IMR-90 (cell line): ENCODE measurements around the gene DUSP22. TPM values are rescaled to one million over a fixed set of nuclear protein-coding genes. Genes with fewer than 3 reads are reported as not detected.

Experiments
- ATAC-seq: fragments of 200-7000 bp; cut with Tn5 transposase; 2 replicates; pipeline ENCODE4 v1.9.1; 2020; ENCODE audit warnings: low read depth, mild to moderate bottlenecking, moderate library complexity
- BruUV-seq: library from RNA; stranded (reverse); fragments of 400-500 nt; replicated peaks from 2 replicates; lab custom pipeline; 2021; lab: Mats Ljungman, UMichigan
- CTCF ChIA-PET: fragments of 300-600 bp; formaldehyde crosslinking; extraction: SDS; loops from one replicate; lab custom pipeline; 2021; ENCODE audit warnings: antibody characterized with exemption; lab: Yijun Ruan, JAX
- POLR2A ChIA-PET: fragments of 300-600 bp; sonication (Branson Sonifier 250); formaldehyde crosslinking; loops from one replicate; lab custom pipeline; 2022; ENCODE audit warnings: antibody characterized with exemption; ENCODE audit not compliant: unreplicated experiment; lab: Charles Lee
- DNase-seq: peaks from one replicate; pipeline ENCODE4 v3.0.0; 2013
- H2AFZ ChIP-seq: replicated peaks from 2 replicates; pipeline ENCODE3; 2013; ENCODE audit warnings: low read length, mild to moderate bottlenecking; ENCODE audit not compliant: poor library complexity
- H2AK5ac ChIP-seq: 2 replicates; pipeline ENCODE4 v1.6.1; 2013; ENCODE audit warnings: low read depth, low read length, inconsistent platforms
- H2AK9ac ChIP-seq: replicated peaks from 2 replicates; pipeline ENCODE3; 2013; ENCODE audit warnings: mild to moderate bottlenecking, low read depth, low read length, moderate library complexity; ENCODE audit not compliant: poor library complexity
- H2BK120ac ChIP-seq: 2 replicates; pipeline ENCODE4 v1.6.1; 2013; ENCODE audit warnings: low read depth, low read length, inconsistent platforms
- H2BK15ac ChIP-seq: 3 replicates; pipeline ENCODE4 v1.6.1; 2013; ENCODE audit warnings: low read depth, low read length, inconsistent platforms
- H2BK20ac ChIP-seq: 2 replicates; pipeline ENCODE4 v1.6.1; 2013; ENCODE audit warnings: low read depth, mild to moderate bottlenecking, inconsistent platforms, low read length, moderate library complexity
- H2BK5ac ChIP-seq: 2 replicates; pipeline ENCODE4 v1.6.1; 2013; ENCODE audit warnings: mild to moderate bottlenecking, low read depth, low read length, inconsistent platforms; ENCODE audit not compliant: poor library complexity, severe bottlenecking
- H3K14ac ChIP-seq: replicated peaks from 2 replicates; pipeline ENCODE4 v1.6.1; 2013; ENCODE audit warnings: low read depth, low read length, inconsistent platforms
- H3K18ac ChIP-seq: 2 replicates; pipeline ENCODE4 v1.6.1; 2013; ENCODE audit warnings: low read depth, low read length, control low read depth
- H3K23ac ChIP-seq: 2 replicates; pipeline ENCODE4 v1.6.1; 2013; ENCODE audit warnings: low read depth, low read length, inconsistent platforms
- H3K27ac ChIP-seq: 2 replicates; pipeline ENCODE4 v1.5.1; 2013; ENCODE audit warnings: mild to moderate bottlenecking, control low read depth, low read length; ENCODE audit not compliant: insufficient read depth
- H3K27me3 ChIP-seq: 2 replicates; pipeline ENCODE4 v1.6.1; 2013; ENCODE audit warnings: low read length; ENCODE audit not compliant: control insufficient read depth, insufficient read depth
- H3K36me3 ChIP-seq: 2 replicates; pipeline ENCODE4 v1.6.1; 2013; ENCODE audit warnings: low read length, mixed read lengths; ENCODE audit not compliant: control insufficient read depth, insufficient read depth
- H3K4ac ChIP-seq: 2 replicates; pipeline ENCODE4 v1.6.1; 2013; ENCODE audit warnings: low read depth, low read length, inconsistent platforms
- H3K4me1 ChIP-seq: 2 replicates; pipeline ENCODE4 v1.6.1; 2013; ENCODE audit warnings: low read length, mixed read lengths; ENCODE audit not compliant: control insufficient read depth, insufficient read depth
- H3K4me2 ChIP-seq: 2 replicates; pipeline ENCODE4 v1.6.1; 2013; ENCODE audit warnings: low read depth, mild to moderate bottlenecking, control low read depth, low read length, moderate library complexity
- H3K4me3 ChIP-seq: 2 replicates; pipeline ENCODE4 v1.5.1; 2013; ENCODE audit warnings: low read depth, mild to moderate bottlenecking, control low read depth, low read length, moderate library complexity; ENCODE audit not compliant: insufficient read depth
- H3K56ac ChIP-seq: 2 replicates; pipeline ENCODE4 v1.6.1; 2013; ENCODE audit warnings: low read length, inconsistent platforms; ENCODE audit not compliant: insufficient read depth; ENCODE audit errors: extremely low read depth
- H3K79me1 ChIP-seq, 2 experiments: 2 replicates each; pipeline ENCODE4 v1.6.1; 2013; ENCODE audit warnings: low read length in 2 of 2, inconsistent platforms in 1 of 2, low read depth in 1 of 2
- H3K9ac ChIP-seq: 2 replicates; pipeline ENCODE4 v1.6.1; 2013; ENCODE audit warnings: low read depth, low read length, control low read depth
- H3K9me1 ChIP-seq: 2 replicates; pipeline ENCODE4 v1.6.1; 2013; ENCODE audit warnings: low read length, inconsistent platforms; ENCODE audit not compliant: insufficient read depth
- H3K9me3 ChIP-seq: 2 replicates; pipeline ENCODE4 v1.6.1; 2013; ENCODE audit warnings: low read length; ENCODE audit not compliant: control insufficient read depth, insufficient read depth
- H4K20me1 ChIP-seq: 2 replicates; pipeline ENCODE4 v1.6.1; 2013; ENCODE audit warnings: low read length, inconsistent platforms; ENCODE audit not compliant: insufficient read depth
- H4K5ac ChIP-seq: 2 replicates; pipeline ENCODE4 v1.6.1; 2013; ENCODE audit warnings: mild to moderate bottlenecking, low read depth, low read length, control low read depth
- H4K8ac ChIP-seq, 2 experiments: 2 replicates each; pipeline ENCODE4 v1.6.1; 2013; ENCODE audit warnings: low read depth in 2 of 2, low read length in 2 of 2, control low read depth in 1 of 2, inconsistent platforms in 1 of 2
- H4K91ac ChIP-seq: 2 replicates; pipeline ENCODE4 v1.6.1; 2013; ENCODE audit warnings: low read depth, low read length, inconsistent platforms; ENCODE audit not compliant: insufficient read depth
- CHD1 ChIP-seq: IDR thresholded peaks from 2 replicates; pipeline ENCODE4 v1.6.1; 2012; ENCODE audit warnings: low read depth, low read length, improper control_type of control experiment
- CTCF ChIP-seq: conservative IDR thresholded peaks from 2 replicates; pipeline ENCODE4 v1.5.1; 2012; ENCODE audit warnings: mild to moderate bottlenecking, low read depth, low read length, improper control_type of control experiment
- ELK1 ChIP-seq: fragments of 150-350 bp; IDR thresholded peaks from 2 replicates; pipeline ENCODE4 v1.6.1; 2016; ENCODE audit warnings: low read depth, mild to moderate bottlenecking, low read length, moderate library complexity, borderline replicate concordance
- FOS ChIP-seq: fragments of 150-350 bp; IDR thresholded peaks from 2 replicates; pipeline ENCODE4 v1.6.1; 2016; ENCODE audit warnings: low read depth, low read length
- MAFK ChIP-seq: IDR thresholded peaks from 2 replicates; pipeline ENCODE4 v1.6.1; 2012; ENCODE audit warnings: low read depth, low read length, improper control_type of control experiment
- MAZ ChIP-seq: IDR thresholded peaks from 2 replicates; pipeline ENCODE4 v1.6.1; 2012; ENCODE audit warnings: low read depth, mild to moderate bottlenecking, low read length, improper control_type of control experiment, moderate library complexity, borderline replicate concordance
- MXI1 ChIP-seq: IDR thresholded peaks from 2 replicates; pipeline ENCODE4 v1.6.1; 2012; ENCODE audit warnings: low read depth, mild to moderate bottlenecking, low read length, moderate library complexity, borderline replicate concordance
- NFE2L2 ChIP-seq: fragments of 150-350 bp; IDR thresholded peaks from 2 replicates; pipeline ENCODE4 v1.6.1; 2016; ENCODE audit warnings: low read depth, mild to moderate bottlenecking, low read length
- POLR2A ChIP-seq: IDR thresholded peaks from 2 replicates; pipeline ENCODE4 v1.6.1; 2012; ENCODE audit warnings: mild to moderate bottlenecking, low read depth, low read length
- RAD21 ChIP-seq: IDR thresholded peaks from 2 replicates; pipeline ENCODE4 v1.6.1; 2012; ENCODE audit warnings: low read length, improper control_type of control experiment
- RCOR1 ChIP-seq: IDR thresholded peaks from 2 replicates; pipeline ENCODE4 v1.6.1; 2012; ENCODE audit warnings: mild to moderate bottlenecking, low read length, improper control_type of control experiment; ENCODE audit not compliant: insufficient replicate concordance
- RFX5 ChIP-seq: IDR thresholded peaks from 2 replicates; pipeline ENCODE4 v1.8.0; 2012; ENCODE audit warnings: low read depth, mild to moderate bottlenecking, low read length, moderate library complexity
- SMC3 ChIP-seq: fragments of 150-350 bp; IDR thresholded peaks from 2 replicates; pipeline ENCODE4 v1.6.1; 2016; ENCODE audit warnings: low read depth, mild to moderate bottlenecking, antibody characterized with exemption, low read length, moderate library complexity
- USF2 ChIP-seq: fragments of 150-350 bp; IDR thresholded peaks from 2 replicates; pipeline ENCODE4 v1.6.1; 2017; ENCODE audit warnings: mild to moderate bottlenecking, antibody characterized with exemption, low read length, low read depth
- WGBS, 2 experiments: methylation state at CpG; one replicate each; pipeline versions ENCODE4 v1.1.5 to v1.1.7; 2013; ENCODE audit warnings: missing lambda C conversion rate in 2 of 2; ENCODE audit not compliant: insufficient read length in 1 of 2; ENCODE audit errors: extremely low coverage in 2 of 2; 5-methylcytosine and 5-hydroxymethylcytosine counted together
- dilution Hi-C: fragments of 300-500 bp; cut with HindIII; formaldehyde crosslinking; loops from one replicate; pipeline ENCODE4 v1.14.3; 2018; ENCODE audit warnings: low sequenced_read_pairs; ENCODE audit not compliant: unreplicated experiment
- in situ Hi-C: fragments of 300-500 bp; cut with MboI; formaldehyde crosslinking; loops from 3 replicates; pipeline ENCODE4 v1.14.3; 2019; ENCODE audit warnings: low sequenced_read_pairs, inconsistent platforms, mixed read lengths
- intact Hi-C: fragments of 100-400 bp; cut with micrococcal nuclease; formaldehyde crosslinking; loops from 2 replicates; pipeline ENCODE4 v1.10.0; 2022
- polyA plus RNA-seq, 3 experiments: library from polyadenylated mRNA; depleted of rRNA; stranded (reverse); fragments of >200 nt; gene quantifications; 2 replicates each; pipeline ENCODE4 v1.2.3, GENCODE V29; 2012; ENCODE audit warnings: low replicate concordance in 1 of 3
- total RNA-seq: library from RNA; depleted of rRNA; stranded (reverse); fragments of >200 nt; gene quantifications from 2 replicates; pipeline ENCODE4 v1.2.3, GENCODE V29; 2012

The DUSP22 gene
- total and polyA plus RNA-seq, 2 of the 4 experiments (the other 2 are of a cell fraction) = 7.1 to 8.2 TPM

- 0 out of 2 replicates have a peak, but pooled peaks have one; percentile 10 for TF ChIP-seq MAZ
These were observed 35.9 kb downstream of the DUSP22 start (continued) for GRCh38 chr6:328136-328670.

- intact Hi-C loops = no loop called here
- in situ Hi-C loops = no loop called here
- Histone ChIP-seq H4K20me1 (no peaks in the 10 kb centered on the region; the same call in 1 of the 2 replicates), H3K9ac (no peak overlapping the region), H2AK5ac (no peak overlapping the region), H4K5ac (no peak overlapping the region), H3K4me3 (no peak overlapping the region), H3K56ac (no peak overlapping the region), H3K4ac (no peak overlapping the region), H2BK120ac (no peak overlapping the region), H2BK15ac (no peak overlapping the region), H3K27me3 (no peaks in the 10 kb centered on the region), H3K36me3 (no peaks in the 10 kb centered on the region), H3K9me1 (no peaks in the 10 kb centered on the region; the same call in 1 of the 2 replicates), H3K4me1 (peaks cover 9% of the 10 kb centered on the region), H4K8ac (no peak overlapping the region), H3K23ac (no peak overlapping the region), H4K91ac (no peak overlapping the region), H3K9me3 (peaks cover 2% of the 10 kb centered on the region; the same call in 1 of the 2 replicates), H3K14ac (no peak overlapping the region), H2BK20ac (no peak overlapping the region), H3K4me2 (no peak overlapping the region), H2BK5ac (no peak overlapping the region), H3K27ac (no peak overlapping the region), H2AFZ (no peak overlapping the region), H3K18ac (no peak overlapping the region), H3K79me1 (0 out of 4 replicates have a peak, but pooled peaks cover 0 to 3% of the 10 kb centered on the region in 2 experiments), H2AK9ac (no peak overlapping the region)
- POLR2A ChIA-PET = no interaction called here
- BruUV-seq = no TSS peak
- dilution Hi-C loops = no loop called here
- CTCF ChIA-PET = no interaction called here
- DNase-seq (no peak), ATAC-seq (no peak)
- 52% methylated on average over 6 of the region's 7 CpGs; no CpG with 5 or more reads in 1 of the 2 experiments for WGBS, 2 experiments
- no peak for TF ChIP-seq MAZ
- no peak for TF ChIP-seq RAD21
- TF ChIP-seq CTCF = no peak
- TF ChIP-seq RCOR1 = no peak
- no peak for TF ChIP-seq MAFK
- no peak for TF ChIP-seq FOS
- TF ChIP-seq RFX5 = no peak
- no peak for TF ChIP-seq MXI1
- no peak for TF ChIP-seq POLR2A
- no peak for TF ChIP-seq USF2
- no peak for TF ChIP-seq NFE2L2
- no peak for TF ChIP-seq CHD1
- TF ChIP-seq SMC3 = no peak
- TF ChIP-seq ELK1 = no peak
These were observed 36.6 kb downstream of the DUSP22 start for GRCh38 chr6:328924-329323.
